HEK293 (cell line): Measurements from ENCODE around the gene CCM2.

Experiments
- GLIS2 ChIP-seq: fragments of 450-650 bp; formaldehyde crosslinking; IDR thresholded peaks from 2 replicates; pipeline ENCODE4 v1.5.1; 2016; ENCODE audit warnings: missing biosample characterization, missing genetic modification characterization
- SETDB1 ChIP-seq: IDR thresholded peaks from one replicate; pipeline ENCODE4 v1.6.1; 2017; ENCODE audit warnings: mild to moderate bottlenecking, low read length, moderate library complexity, mixed read lengths; ENCODE audit not compliant: insufficient read length
- ZBTB17 ChIP-seq: fragments of 450-650 bp; formaldehyde crosslinking; IDR thresholded peaks from 2 replicates; pipeline ENCODE4 v1.5.1; 2016; ENCODE audit warnings: missing biosample characterization, missing genetic modification characterization
- ZBTB48 ChIP-seq: fragments of 450-650 bp; formaldehyde crosslinking; IDR thresholded peaks from 2 replicates; pipeline ENCODE4 v1.5.1; 2016; ENCODE audit warnings: missing biosample characterization, missing genetic modification characterization
- ZEB2 ChIP-seq: fragments of 450-650 bp; formaldehyde crosslinking; IDR thresholded peaks from 2 replicates; pipeline ENCODE4 v1.5.1; 2016; ENCODE audit warnings: missing biosample characterization, missing genetic modification characterization
- ZNF133 ChIP-seq: fragments of 450-650 bp; formaldehyde crosslinking; IDR thresholded peaks from 2 replicates; pipeline ENCODE4 v1.5.1; 2016; ENCODE audit warnings: missing biosample characterization, missing genetic modification characterization
- ZNF157 ChIP-seq: fragments of 450-650 bp; formaldehyde crosslinking; IDR thresholded peaks from 2 replicates; pipeline ENCODE4 v1.5.1; 2016; ENCODE audit warnings: missing biosample characterization, missing genetic modification characterization
- ZNF2 ChIP-seq: fragments of 450-650 bp; formaldehyde crosslinking; IDR thresholded peaks from 2 replicates; pipeline ENCODE4 v1.5.1; 2016; ENCODE audit warnings: missing biosample characterization, missing genetic modification characterization
- ZNF266 ChIP-seq: fragments of 450-650 bp; formaldehyde crosslinking; IDR thresholded peaks from 2 replicates; pipeline ENCODE4 v1.5.1; 2016; ENCODE audit warnings: missing biosample characterization, missing genetic modification characterization, low read depth
- ZNF335 ChIP-seq: fragments of 450-650 bp; formaldehyde crosslinking; conservative IDR thresholded peaks from 2 replicates; pipeline ENCODE4 v1.5.1; 2016; ENCODE audit warnings: missing biosample characterization, missing genetic modification characterization
- ZNF354C ChIP-seq: fragments of 450-650 bp; formaldehyde crosslinking; IDR thresholded peaks from 2 replicates; pipeline ENCODE4 v1.5.1; 2016; ENCODE audit warnings: missing biosample characterization, missing genetic modification characterization, low read depth, borderline replicate concordance
- ZNF391 ChIP-seq: fragments of 450-650 bp; formaldehyde crosslinking; IDR thresholded peaks from 2 replicates; pipeline ENCODE4 v1.5.1; 2016; ENCODE audit warnings: low read depth, missing biosample characterization, missing genetic modification characterization, borderline replicate concordance
- ZNF416 ChIP-seq: fragments of 450-650 bp; formaldehyde crosslinking; IDR thresholded peaks from 2 replicates; pipeline ENCODE4 v1.5.1; 2016; ENCODE audit warnings: missing biosample characterization, missing genetic modification characterization
- ZNF423 ChIP-seq: fragments of 450-650 bp; formaldehyde crosslinking; IDR thresholded peaks from 2 replicates; pipeline ENCODE4 v1.5.1; 2016; ENCODE audit warnings: missing biosample characterization, missing genetic modification characterization
- ZNF433 ChIP-seq: fragments of 450-650 bp; formaldehyde crosslinking; IDR thresholded peaks from 2 replicates; pipeline ENCODE4 v1.5.1; 2016; ENCODE audit warnings: missing biosample characterization, missing genetic modification characterization, low read depth
- ZNF510 ChIP-seq: fragments of 450-650 bp; formaldehyde crosslinking; IDR thresholded peaks from 2 replicates; pipeline ENCODE4 v1.5.1; 2018; ENCODE audit warnings: mild to moderate bottlenecking, missing genetic modification characterization, missing biosample characterization; ENCODE audit not compliant: insufficient replicate concordance
- ZNF514 ChIP-seq: fragments of 450-650 bp; formaldehyde crosslinking; IDR thresholded peaks from 2 replicates; pipeline ENCODE4 v1.5.1; 2016; ENCODE audit warnings: missing biosample characterization, missing genetic modification characterization
- ZNF529 ChIP-seq: fragments of 450-650 bp; formaldehyde crosslinking; IDR thresholded peaks from 2 replicates; pipeline ENCODE4 v1.5.1; 2017; ENCODE audit warnings: missing genetic modification characterization, missing biosample characterization; ENCODE audit not compliant: insufficient replicate concordance
- ZNF544 ChIP-seq: fragments of 450-650 bp; formaldehyde crosslinking; IDR thresholded peaks from 2 replicates; pipeline ENCODE4 v1.5.0; 2017; ENCODE audit warnings: missing biosample characterization, missing genetic modification characterization
- ZNF548 ChIP-seq: fragments of 450-650 bp; formaldehyde crosslinking; IDR thresholded peaks from 2 replicates; pipeline ENCODE4 v1.5.1; 2016; ENCODE audit warnings: missing biosample characterization, missing genetic modification characterization
- ZNF585B ChIP-seq: fragments of 450-650 bp; formaldehyde crosslinking; IDR thresholded peaks from 2 replicates; pipeline ENCODE4 v1.5.1; 2016; ENCODE audit warnings: missing biosample characterization, missing genetic modification characterization
- ZNF623 ChIP-seq: fragments of 450-650 bp; formaldehyde crosslinking; IDR thresholded peaks from 2 replicates; pipeline ENCODE4 v1.5.1; 2016; ENCODE audit warnings: missing biosample characterization, missing genetic modification characterization
- ZNF658 ChIP-seq: fragments of 450-650 bp; formaldehyde crosslinking; IDR thresholded peaks from 2 replicates; pipeline ENCODE4; 2016; ENCODE audit warnings: missing biosample characterization, missing genetic modification characterization
- ZNF670 ChIP-seq: fragments of 450-650 bp; formaldehyde crosslinking; IDR thresholded peaks from 2 replicates; pipeline ENCODE4 v1.5.1; 2016; ENCODE audit warnings: missing biosample characterization, missing genetic modification characterization, low read depth
- TF ChIP-seq, protein P1 (sequence below): fragments of 450-650 bp; formaldehyde crosslinking; IDR thresholded peaks from 2 replicates; pipeline ENCODE4 v1.5.1; 2016; ENCODE audit warnings: missing biosample characterization, missing genetic modification characterization, borderline replicate concordance
- TF ChIP-seq, protein P2 (sequence below): fragments of 450-650 bp; formaldehyde crosslinking; IDR thresholded peaks from 2 replicates; pipeline ENCODE4 v1.5.1; 2016; ENCODE audit warnings: missing biosample characterization, missing genetic modification characterization, borderline replicate concordance
- TF ChIP-seq, protein P3 (sequence below): fragments of 450-650 bp; formaldehyde crosslinking; IDR thresholded peaks from 2 replicates; pipeline ENCODE4 v1.5.1; 2016; ENCODE audit warnings: missing biosample characterization, missing genetic modification characterization
- TF ChIP-seq, protein P4 (sequence below): fragments of 450-650 bp; formaldehyde crosslinking; IDR thresholded peaks from 2 replicates; pipeline ENCODE4 v1.5.1; 2016; ENCODE audit warnings: missing biosample characterization, missing genetic modification characterization, borderline replicate concordance

CCM2 gene

DNA sequence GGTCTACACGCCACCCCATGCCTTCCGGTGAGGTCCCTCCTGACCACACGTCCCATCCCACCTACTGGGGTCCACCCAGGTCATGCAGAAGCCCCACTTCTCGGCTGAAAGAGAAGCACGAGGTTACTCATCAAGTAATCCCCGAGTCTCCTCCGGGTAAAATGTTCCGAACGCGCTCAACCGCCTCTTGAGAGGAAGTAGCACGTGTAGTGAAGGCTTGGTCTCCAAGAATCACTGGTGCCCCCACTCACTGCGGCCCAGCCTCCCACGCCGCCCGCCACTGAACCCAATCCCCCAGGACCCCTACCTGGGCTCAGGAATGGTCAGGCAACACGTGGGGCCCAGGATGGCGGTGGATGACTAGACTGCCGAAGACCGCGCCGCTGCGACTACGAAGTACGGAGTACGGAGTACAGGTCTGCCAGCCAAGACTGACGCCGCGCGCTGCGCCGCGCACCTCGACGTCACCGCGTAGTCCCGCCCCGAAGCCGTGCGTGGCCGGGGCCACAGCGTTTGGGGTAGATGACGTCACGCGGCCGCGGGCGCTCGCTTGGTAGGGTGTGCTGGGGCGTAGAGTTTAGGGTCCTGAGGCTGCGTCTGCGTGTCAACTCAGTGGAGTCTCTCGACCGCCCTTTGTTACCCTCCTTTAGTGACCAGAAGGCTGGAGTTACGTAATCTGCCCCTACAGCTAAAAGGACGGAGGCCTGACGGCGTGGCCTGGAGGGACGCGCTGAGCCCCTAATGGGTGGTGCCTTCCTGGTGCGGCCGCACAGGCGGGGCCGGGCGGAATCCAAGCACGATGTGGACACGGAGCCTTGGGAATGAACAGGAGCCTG, 13.6 kb upstream of the CCM2 start (continued):
- no peak for TF ChIP-seq SETDB1
- no peak for TF ChIP-seq ZNF514
- peak; percentile 85 for TF ChIP-seq ZNF335
- TF ChIP-seq GLIS2 (tag by site-specific recombination), result peak; percentile 68
- TF ChIP-seq ZNF585B (tag by site-specific recombination), result no peak
- TF ChIP-seq ZNF544 (tag by site-specific recombination), result no peak
- peak; percentile 85 for TF ChIP-seq ZEB2 (tag by site-specific recombination)
- no peak for TF ChIP-seq ZNF658 (tag by site-specific recombination)
- TF ChIP-seq ZNF2, result peak; percentile 88; the same call in 1 of the 2 replicates
- no peak for TF ChIP-seq ZNF510 (tag by site-specific recombination)
- no peak for TF ChIP-seq ZNF548 (tag by site-specific recombination)
- TF ChIP-seq ZNF529 (tag by site-specific recombination), result no peak
- TF ChIP-seq ZNF133, result no peak; the same call in 1 of the 2 replicates
- TF ChIP-seq, protein P1, sequence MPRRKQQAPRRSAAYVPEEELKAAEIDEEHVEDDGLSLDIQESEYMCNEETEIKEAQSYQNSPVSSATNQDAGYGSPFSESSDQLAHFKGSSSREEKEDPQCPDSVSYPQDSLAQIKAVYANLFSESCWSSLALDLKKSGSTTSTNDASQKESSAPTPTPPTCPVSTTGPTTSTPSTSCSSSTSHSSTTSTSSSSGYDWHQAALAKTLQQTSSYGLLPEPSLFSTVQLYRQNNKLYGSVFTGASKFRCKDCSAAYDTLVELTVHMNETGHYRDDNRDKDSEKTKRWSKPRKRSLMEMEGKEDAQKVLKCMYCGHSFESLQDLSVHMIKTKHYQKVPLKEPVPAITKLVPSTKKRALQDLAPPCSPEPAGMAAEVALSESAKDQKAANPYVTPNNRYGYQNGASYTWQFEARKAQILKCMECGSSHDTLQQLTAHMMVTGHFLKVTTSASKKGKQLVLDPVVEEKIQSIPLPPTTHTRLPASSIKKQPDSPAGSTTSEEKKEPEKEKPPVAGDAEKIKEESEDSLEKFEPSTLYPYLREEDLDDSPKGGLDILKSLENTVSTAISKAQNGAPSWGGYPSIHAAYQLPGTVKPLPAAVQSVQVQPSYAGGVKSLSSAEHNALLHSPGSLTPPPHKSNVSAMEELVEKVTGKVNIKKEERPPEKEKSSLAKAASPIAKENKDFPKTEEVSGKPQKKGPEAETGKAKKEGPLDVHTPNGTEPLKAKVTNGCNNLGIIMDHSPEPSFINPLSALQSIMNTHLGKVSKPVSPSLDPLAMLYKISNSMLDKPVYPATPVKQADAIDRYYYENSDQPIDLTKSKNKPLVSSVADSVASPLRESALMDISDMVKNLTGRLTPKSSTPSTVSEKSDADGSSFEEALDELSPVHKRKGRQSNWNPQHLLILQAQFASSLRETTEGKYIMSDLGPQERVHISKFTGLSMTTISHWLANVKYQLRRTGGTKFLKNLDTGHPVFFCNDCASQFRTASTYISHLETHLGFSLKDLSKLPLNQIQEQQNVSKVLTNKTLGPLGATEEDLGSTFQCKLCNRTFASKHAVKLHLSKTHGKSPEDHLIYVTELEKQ (tag by site-specific recombination), result no peak
- TF ChIP-seq ZNF157 (tag by site-specific recombination), result no peak
- peak; percentile 53 for TF ChIP-seq ZNF423
- TF ChIP-seq, protein P2, sequence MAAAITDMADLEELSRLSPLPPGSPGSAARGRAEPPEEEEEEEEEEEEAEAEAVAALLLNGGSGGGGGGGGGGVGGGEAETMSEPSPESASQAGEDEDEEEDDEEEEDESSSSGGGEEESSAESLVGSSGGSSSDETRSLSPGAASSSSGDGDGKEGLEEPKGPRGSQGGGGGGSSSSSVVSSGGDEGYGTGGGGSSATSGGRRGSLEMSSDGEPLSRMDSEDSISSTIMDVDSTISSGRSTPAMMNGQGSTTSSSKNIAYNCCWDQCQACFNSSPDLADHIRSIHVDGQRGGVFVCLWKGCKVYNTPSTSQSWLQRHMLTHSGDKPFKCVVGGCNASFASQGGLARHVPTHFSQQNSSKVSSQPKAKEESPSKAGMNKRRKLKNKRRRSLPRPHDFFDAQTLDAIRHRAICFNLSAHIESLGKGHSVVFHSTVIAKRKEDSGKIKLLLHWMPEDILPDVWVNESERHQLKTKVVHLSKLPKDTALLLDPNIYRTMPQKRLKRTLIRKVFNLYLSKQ (tag by site-specific recombination), result no peak
- TF ChIP-seq, protein P3, sequence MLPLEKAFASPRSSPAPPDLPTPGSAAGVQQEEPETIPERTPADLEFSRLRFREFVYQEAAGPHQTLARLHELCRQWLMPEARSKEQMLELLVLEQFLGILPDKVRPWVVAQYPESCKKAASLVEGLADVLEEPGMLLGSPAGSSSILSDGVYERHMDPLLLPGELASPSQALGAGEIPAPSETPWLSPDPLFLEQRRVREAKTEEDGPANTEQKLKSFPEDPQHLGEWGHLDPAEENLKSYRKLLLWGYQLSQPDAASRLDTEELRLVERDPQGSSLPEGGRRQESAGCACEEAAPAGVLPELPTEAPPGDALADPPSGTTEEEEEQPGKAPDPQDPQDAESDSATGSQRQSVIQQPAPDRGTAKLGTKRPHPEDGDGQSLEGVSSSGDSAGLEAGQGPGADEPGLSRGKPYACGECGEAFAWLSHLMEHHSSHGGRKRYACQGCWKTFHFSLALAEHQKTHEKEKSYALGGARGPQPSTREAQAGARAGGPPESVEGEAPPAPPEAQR, result 0 out of 2 replicates have a peak, but pooled peaks have one; percentile 21
- TF ChIP-seq ZNF266 (tag by site-specific recombination), result no peak
- TF ChIP-seq ZNF670 (tag by site-specific recombination), result no peak
- TF ChIP-seq ZNF354C (tag by site-specific recombination), result no peak
- TF ChIP-seq ZNF433 (tag by site-specific recombination), result no peak
- TF ChIP-seq ZBTB17 (tag by site-specific recombination), result peak; percentile 64
- no peak for TF ChIP-seq ZNF623
- peak; percentile 79; the same call in 1 of the 2 replicates for TF ChIP-seq ZNF391 (tag by site-specific recombination)
- no peak for TF ChIP-seq ZNF416
- TF ChIP-seq ZBTB48 (tag by site-specific recombination), result peak; percentile 92
- TF ChIP-seq, protein P4, sequence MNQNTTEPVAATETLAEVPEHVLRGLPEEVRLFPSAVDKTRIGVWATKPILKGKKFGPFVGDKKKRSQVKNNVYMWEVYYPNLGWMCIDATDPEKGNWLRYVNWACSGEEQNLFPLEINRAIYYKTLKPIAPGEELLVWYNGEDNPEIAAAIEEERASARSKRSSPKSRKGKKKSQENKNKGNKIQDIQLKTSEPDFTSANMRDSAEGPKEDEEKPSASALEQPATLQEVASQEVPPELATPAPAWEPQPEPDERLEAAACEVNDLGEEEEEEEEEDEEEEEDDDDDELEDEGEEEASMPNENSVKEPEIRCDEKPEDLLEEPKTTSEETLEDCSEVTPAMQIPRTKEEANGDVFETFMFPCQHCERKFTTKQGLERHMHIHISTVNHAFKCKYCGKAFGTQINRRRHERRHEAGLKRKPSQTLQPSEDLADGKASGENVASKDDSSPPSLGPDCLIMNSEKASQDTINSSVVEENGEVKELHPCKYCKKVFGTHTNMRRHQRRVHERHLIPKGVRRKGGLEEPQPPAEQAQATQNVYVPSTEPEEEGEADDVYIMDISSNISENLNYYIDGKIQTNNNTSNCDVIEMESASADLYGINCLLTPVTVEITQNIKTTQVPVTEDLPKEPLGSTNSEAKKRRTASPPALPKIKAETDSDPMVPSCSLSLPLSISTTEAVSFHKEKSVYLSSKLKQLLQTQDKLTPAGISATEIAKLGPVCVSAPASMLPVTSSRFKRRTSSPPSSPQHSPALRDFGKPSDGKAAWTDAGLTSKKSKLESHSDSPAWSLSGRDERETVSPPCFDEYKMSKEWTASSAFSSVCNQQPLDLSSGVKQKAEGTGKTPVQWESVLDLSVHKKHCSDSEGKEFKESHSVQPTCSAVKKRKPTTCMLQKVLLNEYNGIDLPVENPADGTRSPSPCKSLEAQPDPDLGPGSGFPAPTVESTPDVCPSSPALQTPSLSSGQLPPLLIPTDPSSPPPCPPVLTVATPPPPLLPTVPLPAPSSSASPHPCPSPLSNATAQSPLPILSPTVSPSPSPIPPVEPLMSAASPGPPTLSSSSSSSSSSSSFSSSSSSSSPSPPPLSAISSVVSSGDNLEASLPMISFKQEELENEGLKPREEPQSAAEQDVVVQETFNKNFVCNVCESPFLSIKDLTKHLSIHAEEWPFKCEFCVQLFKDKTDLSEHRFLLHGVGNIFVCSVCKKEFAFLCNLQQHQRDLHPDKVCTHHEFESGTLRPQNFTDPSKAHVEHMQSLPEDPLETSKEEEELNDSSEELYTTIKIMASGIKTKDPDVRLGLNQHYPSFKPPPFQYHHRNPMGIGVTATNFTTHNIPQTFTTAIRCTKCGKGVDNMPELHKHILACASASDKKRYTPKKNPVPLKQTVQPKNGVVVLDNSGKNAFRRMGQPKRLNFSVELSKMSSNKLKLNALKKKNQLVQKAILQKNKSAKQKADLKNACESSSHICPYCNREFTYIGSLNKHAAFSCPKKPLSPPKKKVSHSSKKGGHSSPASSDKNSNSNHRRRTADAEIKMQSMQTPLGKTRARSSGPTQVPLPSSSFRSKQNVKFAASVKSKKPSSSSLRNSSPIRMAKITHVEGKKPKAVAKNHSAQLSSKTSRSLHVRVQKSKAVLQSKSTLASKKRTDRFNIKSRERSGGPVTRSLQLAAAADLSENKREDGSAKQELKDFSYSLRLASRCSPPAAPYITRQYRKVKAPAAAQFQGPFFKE (tag by site-specific recombination), result no peak
